Pancreas (tissue), 10 donors: ENCODE data around the gene ANTKMT. TPM values are rescaled to one million over a fixed set of nuclear protein-coding genes. Genes with fewer than 3 reads are reported as not detected.
A peak's percentile ranks its signal among the peaks of the same experiment; 100 is the strongest.

Source experiments
- ATAC-seq, 4 donors: fragments of 200-7000 bp; cut with Tn5 transposase; one replicate each; pipeline versions ENCODE4 v1.8.0 to v1.9.1; 2020; ENCODE audit warnings: mild to moderate bottlenecking in 4 of 4, moderate library complexity in 4 of 4
- DNase-seq, 6 donors: peaks; one replicate each; pipeline ENCODE4 v3.0.0-alpha.2; 2020
- FAIRE-seq: peaks from 2 replicates; lab custom pipeline; 2012; peaks lifted over from hg19 to GRCh38; lab: Jason Lieb, UNC
- H3K27ac ChIP-seq, 4 donors: fragments of 200-600 bp; sonication (generic); 1 replicate in 3 of 4; 2 replicates in 1 of 4; pipeline versions ENCODE4 v1.5.0 to v1.8.0; 2020
- H3K27me3 ChIP-seq, 4 donors: fragments of 200-600 bp; one replicate each; pipeline ENCODE4 v1.8.0; 2021
- H3K36me3 ChIP-seq, 3 donors: fragments of 200-600 bp; sonication (generic) in 1 of 3; one replicate each; pipeline versions ENCODE4 v1.5.0 to v1.8.0; 2020 to 2021
- H3K4me1 ChIP-seq, 3 donors: fragments of 200-600 bp; one replicate each; pipeline ENCODE4 v1.8.0; 2021
- H3K4me3 ChIP-seq, 4 donors: fragments of 200-600 bp; sonication (generic) in 2 of 4; one replicate each; pipeline versions ENCODE4 v1.5.0 to v1.8.0; 2020 to 2021
- H3K9me3 ChIP-seq, 4 donors: fragments of 200-600 bp; one replicate each; pipeline ENCODE4 v1.8.0; 2021
- WGBS, 2 donors: extraction: QIAGEN DNeasy Blood & Tissue Kit; methylation state at CpG; one replicate each; pipeline ENCODE4 v1.1.7; 2013; 5-methylcytosine and 5-hydroxymethylcytosine counted together
- intact Hi-C, 3 donors: fragments of 100-400 bp; cut with DNase I; formaldehyde crosslinking; loops; one replicate each; pipeline versions ENCODE4 v1.11.1 to v1.14.2; 2022
- polyA plus RNA-seq, 2 donors: library from polyadenylated mRNA; stranded (reverse); fragments of 200-250 nt; gene quantifications; one replicate each; pipeline ENCODE4 v1.2.3, GENCODE V29; 2013
- total RNA-seq, 6 donors: library from RNA; stranded (reverse); fragmentation: NEBNext Ultra II Directional in 4 of 6; extraction: Animal tissue kit (Norgen Biotek cat#: 25700) in 4 of 6; gene quantifications; one replicate each; pipeline versions ENCODE4 v1.2.1 to v1.2.4, GENCODE V29; 2021 to 2023
- TF ChIP-seq, protein P1 (sequence below), 4 donors: fragments of 200-600 bp; sonication (generic) in 3 of 4; IDR thresholded peaks; one replicate each; pipeline versions ENCODE4 v1.5.0 to v1.8.0; 2021; ENCODE audit warnings: antibody characterized with exemption in 4 of 4
- donor health status: healthy with polysubstance abuse.
- donor health status: DM: no; HTN: no; CAD: no; lungs with moderate emphysema.
- donor health status: DM: no; HTN: no; CAD: no.
- donor health status: control.
- donor health status: control.
- donor health status: Bipolar disorder and iron deficiency.
- donor health status: DM: yes; HTN: yes; CAD: no.
- donor health status: DM: no; HTN: no; CAD: no.
- donor health status: DM: no; HTN: no; CAD: no.
- donor health status: DM: yes; HTN: yes; CAD: no.

ANTKMT gene
- total and polyA plus RNA-seq, 8 donors = 12.2 to 41.7 (median 22.1) TPM

- TF ChIP-seq, protein P1, sequence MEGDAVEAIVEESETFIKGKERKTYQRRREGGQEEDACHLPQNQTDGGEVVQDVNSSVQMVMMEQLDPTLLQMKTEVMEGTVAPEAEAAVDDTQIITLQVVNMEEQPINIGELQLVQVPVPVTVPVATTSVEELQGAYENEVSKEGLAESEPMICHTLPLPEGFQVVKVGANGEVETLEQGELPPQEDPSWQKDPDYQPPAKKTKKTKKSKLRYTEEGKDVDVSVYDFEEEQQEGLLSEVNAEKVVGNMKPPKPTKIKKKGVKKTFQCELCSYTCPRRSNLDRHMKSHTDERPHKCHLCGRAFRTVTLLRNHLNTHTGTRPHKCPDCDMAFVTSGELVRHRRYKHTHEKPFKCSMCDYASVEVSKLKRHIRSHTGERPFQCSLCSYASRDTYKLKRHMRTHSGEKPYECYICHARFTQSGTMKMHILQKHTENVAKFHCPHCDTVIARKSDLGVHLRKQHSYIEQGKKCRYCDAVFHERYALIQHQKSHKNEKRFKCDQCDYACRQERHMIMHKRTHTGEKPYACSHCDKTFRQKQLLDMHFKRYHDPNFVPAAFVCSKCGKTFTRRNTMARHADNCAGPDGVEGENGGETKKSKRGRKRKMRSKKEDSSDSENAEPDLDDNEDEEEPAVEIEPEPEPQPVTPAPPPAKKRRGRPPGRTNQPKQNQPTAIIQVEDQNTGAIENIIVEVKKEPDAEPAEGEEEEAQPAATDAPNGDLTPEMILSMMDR (IDR thresholded peaks at IDR 0.05) = no peak
- ATAC-seq = no peak
- Histone ChIP-seq H3K4me3 (no peak overlapping the region), H3K4me1 (peaks cover 0 to 5% (median 5%) of the 10 kb centered on the region in 3 donors), H3K27me3 (no peaks in the 10 kb centered on the region), H3K9me3 (no peaks in the 10 kb centered on the region), H3K27ac (no peak overlapping the region), H3K36me3 (peaks cover 6 to 35% (median 32%) of the 10 kb centered on the region in 3 donors)
- intact Hi-C loops = no loop called here
- 93 to 95% methylated on average over 17 to 18 of the region's 18 CpGs for WGBS, 2 donors
- no peak for FAIRE-seq
- peak in 1 of 6 donors; percentile 73 for DNase-seq
Measured at GRCh38 chr16:673399-673991, 47.5 kb upstream of the ANTKMT start.

DNA sequence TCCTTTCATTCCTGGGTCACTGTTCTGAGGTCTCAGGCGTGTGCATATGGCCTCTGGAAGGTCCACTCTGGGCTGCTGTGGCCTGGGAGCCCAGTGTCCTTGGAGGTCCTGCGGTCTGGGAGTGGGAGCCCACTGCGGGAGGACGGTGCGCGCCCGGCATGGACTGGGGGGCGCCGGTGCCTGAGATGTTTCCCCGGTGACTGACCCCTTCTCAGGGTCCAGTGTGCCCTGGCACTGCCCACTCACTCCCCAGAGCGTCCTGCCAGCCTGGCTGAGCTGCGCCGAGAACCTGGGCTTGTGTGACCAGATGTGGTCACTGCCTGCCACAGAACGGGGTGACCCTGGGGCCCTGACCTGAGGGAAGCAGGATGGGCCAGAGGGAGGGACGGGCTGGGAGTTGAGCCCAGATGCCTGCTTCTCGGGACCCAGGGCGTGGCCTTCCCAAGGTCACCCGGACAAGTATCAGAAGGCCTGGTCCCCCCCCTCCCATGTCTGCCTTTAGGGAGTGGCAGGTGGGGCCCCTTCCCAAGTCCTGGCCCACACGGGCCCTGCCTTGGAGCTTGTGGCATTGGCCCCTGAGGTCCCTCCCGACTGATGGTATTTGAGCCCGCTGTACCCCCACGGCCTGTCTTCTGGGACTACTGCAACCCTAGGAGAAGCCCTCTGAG is 46.6 kb upstream of the ANTKMT start:
- H3K27ac ChIP-seq = no peak overlapping the region
- DNase-seq = peak in 2 of 6 donors; percentile 32 to 79
- H3K9me3 ChIP-seq = no peaks in the 10 kb centered on the region
- FAIRE-seq = no peak
- intact Hi-C loops = no loop called here
- peak in 1 of 4 donors; percentile 5 for ATAC-seq
- H3K27me3 ChIP-seq = no peaks in the 10 kb centered on the region
- peaks cover 6 to 35% (median 32%) of the 10 kb centered on the region in 3 donors for H3K36me3 ChIP-seq
- H3K4me1 ChIP-seq = no peaks in the 10 kb centered on the region
- H3K4me3 ChIP-seq = no peak overlapping the region
- 65 to 67% methylated on average over 21 to 22 of the region's 22 CpGs for WGBS, 2 donors
- TF ChIP-seq, protein P1 (IDR thresholded peaks at IDR 0.05) = no peak

GRCh38 chr16:674968-675883 is 45.7 kb upstream of the ANTKMT start, which contains the start of gene RHBDL1:
Gene RHBDL1, plus strand, starts transcription at chr16:675671. Its CDS starts 120 bp downstream, at chr16:675791.
- Histone ChIP-seq H3K9me3 (no peaks in the 10 kb centered on the region), H3K36me3 (peaks cover 0 to 28% (median 27%) of the 10 kb centered on the region in 3 donors), H3K27ac (no peak within 1 kb of the TSS), H3K27me3 (no peaks in the 10 kb centered on the region), H3K4me1 (no peaks in the 10 kb centered on the region), H3K4me3 (peak within 1 kb of the TSS in 2 of 4 donors; percentile 30 to 35)
- 9 to 16% methylated on average over 31 to 73 of the region's 73 CpGs for whole genome bisulfite sequencing, 2 donors
- TF ChIP-seq, protein P1 (IDR thresholded peaks at IDR 0.05) = no peak
- intact Hi-C loops = no loop called here
- DNase-seq (peak in 3 of 6 donors; percentile 53 to 87 (median 76)), ATAC-seq (no peak), FAIRE-seq (no peak)

GRCh38 chr16:675884-676564 is 44.9 kb upstream of the ANTKMT start:
- Histone ChIP-seq H3K27ac (no peak overlapping the region), H3K4me3 (peak overlapping the region in 2 of 4 donors; percentile 30 to 35), H3K4me1 (peaks cover under 1 to 2% (median 1%) of the 10 kb centered on the region in 3 donors), H3K9me3 (no peaks in the 10 kb centered on the region), H3K36me3 (peaks cover 0 to 21% (median 20%) of the 10 kb centered on the region in 3 donors), H3K27me3 (no peaks in the 10 kb centered on the region)
- intact Hi-C loops = no loop called here
- WGBS, 2 donors = 42 to 46% methylated on average over 24 to 25 of the region's 25 CpGs
- TF ChIP-seq, protein P1 (IDR thresholded peaks at IDR 0.05) = no peak
- no peak for ATAC-seq
- FAIRE-seq = no peak
- peak in 1 of 6 donors; percentile 87 for DNase-seq
